Duodenal mucosa (tissue), 2 donors: Measurements from ENCODE around the gene SLC25A42.
A peak's percentile ranks its signal among the peaks of the same experiment; 100 is the strongest.

Source experiments
- H3K27ac ChIP-seq: one replicate; pipeline ENCODE4 v1.7.0; 2013; ENCODE audit warnings: low read depth, low read length
- H3K27me3 ChIP-seq, 2 donors: one replicate each; pipeline ENCODE4 v1.7.0; 2013; ENCODE audit warnings: low read length in 2 of 2, control low read depth in 1 of 2; ENCODE audit not compliant: insufficient read depth in 2 of 2, control insufficient read depth in 1 of 2
- H3K36me3 ChIP-seq, 2 donors: one replicate each; pipeline ENCODE4 v1.7.0; 2013; ENCODE audit warnings: low read length in 2 of 2, control low read depth in 1 of 2; ENCODE audit not compliant: insufficient read depth in 2 of 2, control insufficient read depth in 1 of 2
- H3K4me1 ChIP-seq, 2 donors: one replicate each; pipeline ENCODE4 v1.7.0; 2013; ENCODE audit warnings: low read length in 2 of 2, control low read depth in 1 of 2; ENCODE audit not compliant: insufficient read depth in 2 of 2, control insufficient read depth in 1 of 2
- H3K4me3 ChIP-seq, 2 donors: one replicate each; pipeline ENCODE4 v1.7.0; 2013; ENCODE audit warnings: low read length in 2 of 2, low read depth in 1 of 2
- H3K9ac ChIP-seq, 2 donors: one replicate each; pipeline ENCODE4 v1.7.0; 2013; ENCODE audit warnings: low read length in 2 of 2, low read depth in 1 of 2
- H3K9me3 ChIP-seq, 2 donors: one replicate each; pipeline ENCODE4 v1.7.0; 2013; ENCODE audit warnings: low read length in 2 of 2, control low read depth in 1 of 2; ENCODE audit not compliant: control insufficient read depth in 1 of 2

Gene SLC25A42

GRCh38 chr19:19081642-19082151, 17.9 kb downstream of the SLC25A42 start:
- Histone ChIP-seq H3K27ac (no peak overlapping the region), H3K27me3 (no peaks in the 10 kb centered on the region), H3K4me1 (no peaks in the 10 kb centered on the region), H3K4me3 (no peak overlapping the region), H3K36me3 (no peaks in the 10 kb centered on the region), H3K9ac (no peak overlapping the region), H3K9me3 (no peaks in the 10 kb centered on the region)

- H3K27ac ChIP-seq, result no peak overlapping the region
- no peak overlapping the region for H3K9ac ChIP-seq
- no peaks in the 10 kb centered on the region for H3K9me3 ChIP-seq
- no peaks in the 10 kb centered on the region for H3K4me1 ChIP-seq
- H3K36me3 ChIP-seq, result no peaks in the 10 kb centered on the region
- H3K4me3 ChIP-seq, result no peak overlapping the region
- H3K27me3 ChIP-seq, result no peaks in the 10 kb centered on the region
Observed at GRCh38 chr19:19083413-19084178, 19.8 kb downstream of the SLC25A42 start.

GRCh38 chr19:19087676-19088075, 23.9 kb downstream of the SLC25A42 start:
- H3K9me3 ChIP-seq, result no peaks in the 10 kb centered on the region
- no peak overlapping the region for H3K27ac ChIP-seq
- no peaks in the 10 kb centered on the region for H3K27me3 ChIP-seq
- no peak overlapping the region for H3K4me3 ChIP-seq
- no peaks in the 10 kb centered on the region for H3K4me1 ChIP-seq
- H3K36me3 ChIP-seq, result no peaks in the 10 kb centered on the region
- no peak overlapping the region for H3K9ac ChIP-seq

GRCh38 chr19:19094513-19094912, 30.7 kb downstream of the SLC25A42 start:
- no peaks in the 10 kb centered on the region for H3K36me3 ChIP-seq
- H3K9ac ChIP-seq, result no peak overlapping the region
- no peak overlapping the region for H3K27ac ChIP-seq
- no peaks in the 10 kb centered on the region for H3K9me3 ChIP-seq
- H3K27me3 ChIP-seq, result no peaks in the 10 kb centered on the region
- no peak overlapping the region for H3K4me3 ChIP-seq
- peaks cover 17 to 20% of the 10 kb centered on the region in 2 donors for H3K4me1 ChIP-seq

- Histone ChIP-seq H3K9me3 (no peaks in the 10 kb centered on the region), H3K9ac (no peak overlapping the region), H3K27me3 (no peaks in the 10 kb centered on the region), H3K4me3 (no peak overlapping the region), H3K4me1 (peaks cover 17 to 20% of the 10 kb centered on the region in 2 donors), H3K36me3 (peaks cover 0 to 3% of the 10 kb centered on the region in 2 donors), H3K27ac (no peak overlapping the region)
Observed at GRCh38 chr19:19095691-19096090, 31.9 kb downstream of the SLC25A42 start.

GRCh38 chr19:19096641-19097627, 33.1 kb downstream of the SLC25A42 start:
- H3K4me1 ChIP-seq, result peaks cover 17 to 20% of the 10 kb centered on the region in 2 donors
- H3K9me3 ChIP-seq, result no peaks in the 10 kb centered on the region
- H3K9ac ChIP-seq, result no peak overlapping the region
- H3K27me3 ChIP-seq, result no peaks in the 10 kb centered on the region
- H3K36me3 ChIP-seq, result peaks cover 0 to 8% of the 10 kb centered on the region in 2 donors
- no peak overlapping the region for H3K4me3 ChIP-seq
- H3K27ac ChIP-seq, result no peak overlapping the region

GRCh38 chr19:19098084-19098702, 34.4 kb downstream of the SLC25A42 start:
- Histone ChIP-seq H3K36me3 (peaks cover 0 to 8% of the 10 kb centered on the region in 2 donors), H3K4me3 (no peak overlapping the region), H3K27me3 (no peaks in the 10 kb centered on the region), H3K4me1 (peaks cover 17 to 20% of the 10 kb centered on the region in 2 donors), H3K27ac (no peak overlapping the region), H3K9me3 (no peaks in the 10 kb centered on the region), H3K9ac (no peak overlapping the region)

- no peaks in the 10 kb centered on the region for H3K27me3 ChIP-seq
- peaks cover 17 to 20% of the 10 kb centered on the region in 2 donors for H3K4me1 ChIP-seq
- no peak overlapping the region for H3K4me3 ChIP-seq
- peaks cover 0 to 8% of the 10 kb centered on the region in 2 donors for H3K36me3 ChIP-seq
- no peak overlapping the region for H3K9ac ChIP-seq
- no peaks in the 10 kb centered on the region for H3K9me3 ChIP-seq
- H3K27ac ChIP-seq, result peak overlapping the region; percentile 30
Observed at GRCh38 chr19:19098703-19099632, 35.2 kb downstream of the SLC25A42 start.

GRCh38 chr19:19101540-19101939, 37.7 kb downstream of the SLC25A42 start:
- Histone ChIP-seq H3K36me3 (peaks cover 0 to 8% of the 10 kb centered on the region in 2 donors), H3K9ac (no peak overlapping the region), H3K4me1 (peaks cover 20 to 30% of the 10 kb centered on the region in 2 donors), H3K27ac (no peak overlapping the region), H3K9me3 (no peaks in the 10 kb centered on the region), H3K4me3 (no peak overlapping the region), H3K27me3 (no peaks in the 10 kb centered on the region)
